Measurements from ENCODE around the gene NHS.

NHS gene

GRCh38 chrX:17372052-17372451 is 2.9 kb upstream of the NHS start:
- DNase-seq (ENCODE audit: low read depth in 1 of 2, low spot score in 1 of 2) = no peak
- no peak overlapping the region for H3K4me3 ChIP-seq (replicated peaks; ENCODE audit: insufficient read depth, low read length)
- no peak overlapping the region for H3K27ac ChIP-seq (replicated peaks)
- TF ChIP-seq SPI1 (IDR thresholded peaks at IDR 0.05; ENCODE audit: borderline replicate concordance, low read depth) = no peak
- TF ChIP-seq POLR2AphosphoS5 (IDR thresholded peaks at IDR 0.05; ENCODE audit: low read depth) = no peak
- no peak for TF ChIP-seq REST (IDR thresholded peaks at IDR 0.05; ENCODE audit: insufficient replicate concordance, low read depth)
- no peak for TF ChIP-seq CTCF (IDR thresholded peaks at IDR 0.05; ENCODE audit: insufficient read depth, low read length)
- TF ChIP-seq GABPA (IDR thresholded peaks at IDR 0.05; ENCODE audit: low read depth) = no peak
- H3K27me3 ChIP-seq (ENCODE audit: insufficient read depth, poor library complexity, severe bottlenecking) = peaks cover 17% of the 10 kb centered on the region

GRCh38 chrX:17373337-17373736 is 1.7 kb upstream of the NHS start:
- Histone ChIP-seq H3K4me3 (replicated peaks; ENCODE audit: insufficient read depth, low read length) (no peak overlapping the region), H3K27ac (replicated peaks) (no peak overlapping the region), H3K27me3 (ENCODE audit: insufficient read depth, poor library complexity, severe bottlenecking) (peaks cover 23% of the 10 kb centered on the region)
- DNase-seq (ENCODE audit: low read depth in 1 of 2, low spot score in 1 of 2) = no peak
- TF ChIP-seq GABPA (IDR thresholded peaks at IDR 0.05; ENCODE audit: low read depth) (no peak), POLR2AphosphoS5 (IDR thresholded peaks at IDR 0.05; ENCODE audit: low read depth) (no peak), SPI1 (IDR thresholded peaks at IDR 0.05; ENCODE audit: borderline replicate concordance, low read depth) (no peak), CTCF (IDR thresholded peaks at IDR 0.05; ENCODE audit: insufficient read depth, low read length) (no peak), REST (IDR thresholded peaks at IDR 0.05; ENCODE audit: insufficient replicate concordance, low read depth) (no peak)

- TF ChIP-seq POLR2AphosphoS5 (IDR thresholded peaks at IDR 0.05; ENCODE audit: low read depth) (no peak), GABPA (IDR thresholded peaks at IDR 0.05; ENCODE audit: low read depth) (no peak), SPI1 (IDR thresholded peaks at IDR 0.05; ENCODE audit: borderline replicate concordance, low read depth) (no peak)
- H3K27me3 ChIP-seq (ENCODE audit: insufficient read depth, poor library complexity, severe bottlenecking) = peaks cover 23% of the 10 kb centered on the region
- H3K4me3 ChIP-seq (replicated peaks; ENCODE audit: insufficient read depth, low read length) = peak overlapping the region; percentile 14
- H3K27ac ChIP-seq (replicated peaks) = no peak overlapping the region
- DNase-seq (ENCODE audit: low read depth in 1 of 2, low spot score in 1 of 2) = no peak
Observed at GRCh38 chrX:17375367-17375636, 302 bp downstream of the NHS start.

- Histone ChIP-seq H3K4me3 (replicated peaks; ENCODE audit: insufficient read depth, low read length) (peak overlapping the region; percentile 12), H3K27ac (replicated peaks) (no peak overlapping the region), H3K27me3 (ENCODE audit: insufficient read depth, poor library complexity, severe bottlenecking) (peaks cover 23% of the 10 kb centered on the region)
- TF ChIP-seq CTCF (IDR thresholded peaks at IDR 0.05; ENCODE audit: insufficient read depth, low read length) (no peak), REST (IDR thresholded peaks at IDR 0.05; ENCODE audit: insufficient replicate concordance, low read depth) (no peak), POLR2AphosphoS5 (IDR thresholded peaks at IDR 0.05; ENCODE audit: low read depth) (no peak), SPI1 (IDR thresholded peaks at IDR 0.05; ENCODE audit: borderline replicate concordance, low read depth) (no peak), GABPA (IDR thresholded peaks at IDR 0.05; ENCODE audit: low read depth) (no peak)
- DNase-seq (ENCODE audit: low read depth in 1 of 2, low spot score in 1 of 2) = no peak
Observed at GRCh38 chrX:17375637-17376430, 834 bp downstream of the NHS start.
